Ovary (tissue), 3 donors: ENCODE results near the gene LIPG.

ENCODE experiments used
- EP300 ChIP-seq: sonication (generic); formaldehyde crosslinking; IDR thresholded peaks from one replicate; pipeline ENCODE4 v1.6.1; 2017; ENCODE audit warnings: antibody characterized with exemption
- POLR2A ChIP-seq: fragments of 450-650 bp; IDR thresholded peaks from one replicate; pipeline ENCODE4 v1.6.1; 2017; ENCODE audit warnings: antibody characterized with exemption, mild to moderate bottlenecking, moderate library complexity
- TF ChIP-seq, protein P1 (sequence below), 3 donors: fragments of 450-650 bp in 2 of 3; fragments of 200-600 bp in 1 of 3; IDR thresholded peaks; one replicate each; pipeline versions ENCODE4 v1.5.1 to v1.8.0; 2016 to 2022; ENCODE audit warnings: antibody characterized with exemption in 3 of 3, mild to moderate bottlenecking in 1 of 3
- donor health status: DM: no; HTN: no; CAD: no.

DNA sequence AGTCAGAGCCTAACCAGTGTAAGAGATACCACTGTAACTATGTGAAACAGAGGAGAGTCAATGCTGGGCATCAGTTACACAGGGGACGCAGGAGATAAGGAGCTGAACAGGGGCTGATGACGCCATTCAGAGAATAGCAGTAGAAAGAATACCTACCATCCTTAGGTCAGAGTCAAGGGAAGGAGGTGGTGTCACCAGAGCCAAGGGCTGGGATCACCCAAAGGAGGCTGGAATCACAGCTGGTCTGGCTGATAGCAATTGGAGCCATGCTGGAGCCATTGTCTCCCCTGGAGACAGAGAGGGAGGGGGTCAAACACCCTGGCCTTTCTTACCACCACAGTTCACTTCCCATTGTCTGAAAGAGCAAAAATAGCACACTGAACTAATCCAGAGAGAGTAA is 37.5 kb upstream of the LIPG start:
- TF ChIP-seq, protein P1, sequence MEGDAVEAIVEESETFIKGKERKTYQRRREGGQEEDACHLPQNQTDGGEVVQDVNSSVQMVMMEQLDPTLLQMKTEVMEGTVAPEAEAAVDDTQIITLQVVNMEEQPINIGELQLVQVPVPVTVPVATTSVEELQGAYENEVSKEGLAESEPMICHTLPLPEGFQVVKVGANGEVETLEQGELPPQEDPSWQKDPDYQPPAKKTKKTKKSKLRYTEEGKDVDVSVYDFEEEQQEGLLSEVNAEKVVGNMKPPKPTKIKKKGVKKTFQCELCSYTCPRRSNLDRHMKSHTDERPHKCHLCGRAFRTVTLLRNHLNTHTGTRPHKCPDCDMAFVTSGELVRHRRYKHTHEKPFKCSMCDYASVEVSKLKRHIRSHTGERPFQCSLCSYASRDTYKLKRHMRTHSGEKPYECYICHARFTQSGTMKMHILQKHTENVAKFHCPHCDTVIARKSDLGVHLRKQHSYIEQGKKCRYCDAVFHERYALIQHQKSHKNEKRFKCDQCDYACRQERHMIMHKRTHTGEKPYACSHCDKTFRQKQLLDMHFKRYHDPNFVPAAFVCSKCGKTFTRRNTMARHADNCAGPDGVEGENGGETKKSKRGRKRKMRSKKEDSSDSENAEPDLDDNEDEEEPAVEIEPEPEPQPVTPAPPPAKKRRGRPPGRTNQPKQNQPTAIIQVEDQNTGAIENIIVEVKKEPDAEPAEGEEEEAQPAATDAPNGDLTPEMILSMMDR (IDR thresholded peaks at IDR 0.05), result no peak
- TF ChIP-seq POLR2A (no peak), EP300 (no peak)
